Left hindlimb (tissue), 1 donor: ENCODE results near the gene SIMC1.

Experiments used
- DNase-seq: peaks from one replicate; pipeline ENCODE4 v3.0.0-alpha.2; 2018

Gene SIMC1

GRCh38 chr5:176365351-176366231 is 127.4 kb downstream of the SIMC1 start, which contains the start of gene ARL10:
Gene ARL10, plus strand, starts transcription at chr5:176365487. Its CDS starts 77 bp downstream, at chr5:176365564.
- peak; percentile 76 for DNase-seq

GRCh38 chr5:176366232-176366894 is 128.1 kb downstream of the SIMC1 start:
- DNase-seq: peak; percentile 34

GRCh38 chr5:176368726-176369125 is 130.5 kb downstream of the SIMC1 start:
- no peak for DNase-seq

GRCh38 chr5:176369934-176370711 is 131.9 kb downstream of the SIMC1 start:
- no peak for DNase-seq

GRCh38 chr5:176371621-176372539 is 133.7 kb downstream of the SIMC1 start:
- no peak for DNase-seq

- DNase-seq: no peak
These were observed 135.0 kb downstream of the SIMC1 start for GRCh38 chr5:176373100-176373818.

- no peak for DNase-seq
These were observed 141.7 kb downstream of the SIMC1 start for GRCh38 chr5:176379881-176380280.

- DNase-seq: no peak
These were observed 143.2 kb downstream of the SIMC1 start for GRCh38 chr5:176381423-176381822.

GRCh38 chr5:176381979-176382378 is 143.8 kb downstream of the SIMC1 start:
- no peak for DNase-seq

- DNase-seq: no peak
These were observed 144.5 kb downstream of the SIMC1 start for GRCh38 chr5:176382721-176383120.

GRCh38 chr5:176383248-176383905 is 145.2 kb downstream of the SIMC1 start:
- no peak for DNase-seq

- DNase-seq: no peak
These were observed 145.7 kb downstream of the SIMC1 start for GRCh38 chr5:176383961-176384360.

- DNase-seq: no peak
These were observed 146.2 kb downstream of the SIMC1 start for GRCh38 chr5:176384366-176384930.

- no peak for DNase-seq
These were observed 146.8 kb downstream of the SIMC1 start for GRCh38 chr5:176384991-176385390.

- no peak for DNase-seq
These were observed 148.3 kb downstream of the SIMC1 start for GRCh38 chr5:176386491-176386890.

- DNase-seq: no peak
These were observed 149.2 kb downstream of the SIMC1 start for GRCh38 chr5:176387384-176387925.

GRCh38 chr5:176388003-176388443 is 149.8 kb downstream of the SIMC1 start:
- DNase-seq: peak; percentile 48

- peak; percentile 99 for DNase-seq
These were observed 150.4 kb downstream of the SIMC1 start, which contains the start of the genes HIGD2A and NOP16 for GRCh38 chr5:176388444-176389134. Gene HIGD2A, plus strand, starts transcription at chr5:176388751. Its CDS starts 69 bp downstream, at chr5:176388820. Gene NOP16, minus strand, starts transcription at chr5:176388598. Its CDS starts 59 bp downstream, at chr5:176388539.
